Chondrocyte (in vitro differentiated cells): ENCODE results near the gene TM6SF1. TPM values are rescaled to one million over a fixed set of nuclear protein-coding genes. Genes with fewer than 3 reads are reported as not detected.

Source experiments
- DNase-seq: peaks from one replicate; pipeline ENCODE4 v3.0.0; 2021; ENCODE audit warnings: mixed read lengths, low spot score
- H3K27ac Mint-ChIP-seq: one replicate; pipeline ENCODE4 v1.8.0; 2021; ENCODE audit warnings: mild to moderate bottlenecking, moderate library complexity, mixed read lengths; ENCODE audit not compliant: unreplicated experiment
- H3K27me3 Mint-ChIP-seq: 2 replicates; pipeline ENCODE4 v1.8.0; 2021; ENCODE audit warnings: low read depth, mixed read lengths
- H3K36me3 Mint-ChIP-seq: 2 replicates; pipeline ENCODE4 v1.8.0; 2021; ENCODE audit warnings: low read depth, mixed read lengths
- H3K4me1 Mint-ChIP-seq: 2 replicates; pipeline ENCODE4 v1.8.0; 2021; ENCODE audit warnings: low read depth, mild to moderate bottlenecking, mixed read lengths
- H3K4me3 Mint-ChIP-seq: one replicate; pipeline ENCODE4 v1.8.0; 2021; ENCODE audit warnings: mild to moderate bottlenecking, moderate library complexity, mixed read lengths; ENCODE audit not compliant: unreplicated experiment
- H3K9me3 Mint-ChIP-seq: 2 replicates; pipeline ENCODE4 v1.8.0; 2021; ENCODE audit warnings: low read depth, mixed read lengths
- total RNA-seq: library from RNA; stranded (reverse); gene quantifications from 3 replicates; pipeline ENCODE4 v1.2.1, GENCODE V29; 2021
- TF ChIP-seq, protein P1 (sequence below): fragments of 200-600 bp; sonication (generic); IDR thresholded peaks from 2 replicates; pipeline ENCODE4 v1.5.0; 2021; ENCODE audit warnings: antibody characterized with exemption, mild to moderate bottlenecking, moderate library complexity

The TM6SF1 gene
- total RNA-seq, 1 donor from 2014 or later, result 22.3 TPM

DNA sequence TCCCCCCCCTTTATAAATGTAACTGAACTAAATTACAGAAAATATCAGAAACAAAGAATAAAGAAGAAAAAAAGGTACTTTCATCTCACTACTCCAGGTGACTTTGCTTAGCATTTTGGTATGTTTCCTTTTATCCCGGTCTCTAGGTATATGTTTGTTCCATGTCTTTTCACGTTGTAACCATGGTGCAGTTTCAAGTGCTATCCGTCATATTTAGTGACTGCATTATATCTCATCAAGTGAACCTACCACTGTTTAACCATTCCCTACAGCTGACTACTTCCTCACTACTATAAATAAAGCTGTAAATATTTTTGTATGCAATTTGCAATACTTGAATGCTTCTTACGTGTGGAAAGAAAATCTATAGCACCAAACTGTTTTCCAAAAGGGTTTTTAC lies 42.6 kb upstream of the TM6SF1 start:
- TF ChIP-seq, protein P1, sequence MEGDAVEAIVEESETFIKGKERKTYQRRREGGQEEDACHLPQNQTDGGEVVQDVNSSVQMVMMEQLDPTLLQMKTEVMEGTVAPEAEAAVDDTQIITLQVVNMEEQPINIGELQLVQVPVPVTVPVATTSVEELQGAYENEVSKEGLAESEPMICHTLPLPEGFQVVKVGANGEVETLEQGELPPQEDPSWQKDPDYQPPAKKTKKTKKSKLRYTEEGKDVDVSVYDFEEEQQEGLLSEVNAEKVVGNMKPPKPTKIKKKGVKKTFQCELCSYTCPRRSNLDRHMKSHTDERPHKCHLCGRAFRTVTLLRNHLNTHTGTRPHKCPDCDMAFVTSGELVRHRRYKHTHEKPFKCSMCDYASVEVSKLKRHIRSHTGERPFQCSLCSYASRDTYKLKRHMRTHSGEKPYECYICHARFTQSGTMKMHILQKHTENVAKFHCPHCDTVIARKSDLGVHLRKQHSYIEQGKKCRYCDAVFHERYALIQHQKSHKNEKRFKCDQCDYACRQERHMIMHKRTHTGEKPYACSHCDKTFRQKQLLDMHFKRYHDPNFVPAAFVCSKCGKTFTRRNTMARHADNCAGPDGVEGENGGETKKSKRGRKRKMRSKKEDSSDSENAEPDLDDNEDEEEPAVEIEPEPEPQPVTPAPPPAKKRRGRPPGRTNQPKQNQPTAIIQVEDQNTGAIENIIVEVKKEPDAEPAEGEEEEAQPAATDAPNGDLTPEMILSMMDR, result no peak

DNA sequence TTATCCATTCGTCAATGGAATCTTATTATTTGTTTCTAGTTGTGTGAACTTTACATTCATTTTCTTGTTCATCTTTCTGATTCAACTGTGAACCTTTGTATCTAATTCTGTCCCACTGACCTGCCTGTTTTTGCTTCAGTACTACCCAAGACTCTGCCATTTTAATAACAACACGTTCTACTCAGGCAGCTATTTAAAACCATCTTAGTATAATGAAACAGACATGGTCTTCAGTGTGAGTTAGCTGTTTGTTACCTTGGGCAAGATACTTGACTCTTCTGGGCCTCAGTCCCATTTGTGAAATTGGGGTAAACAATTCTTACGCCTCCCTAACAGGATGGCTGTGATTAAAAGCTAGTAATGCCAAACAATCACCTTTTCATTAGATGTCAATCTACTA lies 42.0 kb upstream of the TM6SF1 start:
- DNase-seq, result no peak
- no peaks in the 10 kb centered on the region for H3K27me3 Mint-ChIP-seq
- TF ChIP-seq, protein P1, result no peak
- H3K4me3 Mint-ChIP-seq, result peak overlapping the region; percentile 77
- peak overlapping the region; percentile 39 for H3K27ac Mint-ChIP-seq
- H3K4me1 Mint-ChIP-seq, result peaks cover 9% of the 10 kb centered on the region
- no peaks in the 10 kb centered on the region for H3K9me3 Mint-ChIP-seq
- no peaks in the 10 kb centered on the region for H3K36me3 Mint-ChIP-seq

More for the DNA sequence above, 42.6 kb upstream of the TM6SF1 start:
- Mint-ChIP-seq H3K4me1 (peaks cover 4% of the 10 kb centered on the region), H3K27ac (no peak overlapping the region), H3K36me3 (no peaks in the 10 kb centered on the region), H3K9me3 (no peaks in the 10 kb centered on the region), H3K4me3 (peak overlapping the region; percentile 77), H3K27me3 (no peaks in the 10 kb centered on the region)
- no peak for DNase-seq

DNA sequence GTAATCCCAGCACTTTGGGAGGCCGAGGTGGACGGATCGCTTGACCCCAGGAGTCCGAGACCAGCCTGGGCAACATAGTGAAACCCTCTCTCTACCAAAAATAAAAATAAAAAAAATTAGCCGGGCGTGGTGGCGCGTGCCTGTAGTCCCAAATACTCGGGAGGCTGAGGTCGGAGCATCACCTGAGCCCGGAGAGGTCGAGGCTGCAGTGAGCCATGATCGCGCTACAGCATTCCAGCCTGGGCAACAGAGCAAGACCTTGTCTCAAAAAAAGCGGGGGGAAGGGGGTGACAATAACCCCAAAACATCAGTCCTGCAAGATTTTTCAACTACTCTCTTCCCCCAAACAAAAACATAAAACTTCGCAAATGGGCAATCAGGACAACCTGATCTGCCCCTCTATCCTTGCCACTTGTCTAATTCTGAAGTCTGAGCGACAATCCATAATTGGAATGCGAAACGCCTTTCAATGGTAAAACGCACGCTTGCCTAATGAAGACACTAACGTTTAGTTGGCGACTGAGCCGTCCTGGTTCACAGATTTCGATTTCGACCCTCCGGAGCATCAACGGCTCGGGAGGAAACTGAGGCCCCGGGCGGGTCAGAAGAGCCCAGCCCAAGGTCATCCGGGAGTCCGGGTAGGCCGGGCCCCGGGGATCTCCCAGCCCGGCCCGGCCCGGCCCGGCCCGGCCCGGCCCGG lies 41.3 kb upstream of the TM6SF1 start:
- Mint-ChIP-seq H3K27me3 (no peaks in the 10 kb centered on the region), H3K9me3 (no peaks in the 10 kb centered on the region), H3K36me3 (peaks cover 2% of the 10 kb centered on the region), H3K4me3 (peak overlapping the region; percentile 77), H3K4me1 (peaks cover 9% of the 10 kb centered on the region), H3K27ac (peak overlapping the region; percentile 71)
- TF ChIP-seq, protein P1, result no peak
- no peak for DNase-seq

DNA sequence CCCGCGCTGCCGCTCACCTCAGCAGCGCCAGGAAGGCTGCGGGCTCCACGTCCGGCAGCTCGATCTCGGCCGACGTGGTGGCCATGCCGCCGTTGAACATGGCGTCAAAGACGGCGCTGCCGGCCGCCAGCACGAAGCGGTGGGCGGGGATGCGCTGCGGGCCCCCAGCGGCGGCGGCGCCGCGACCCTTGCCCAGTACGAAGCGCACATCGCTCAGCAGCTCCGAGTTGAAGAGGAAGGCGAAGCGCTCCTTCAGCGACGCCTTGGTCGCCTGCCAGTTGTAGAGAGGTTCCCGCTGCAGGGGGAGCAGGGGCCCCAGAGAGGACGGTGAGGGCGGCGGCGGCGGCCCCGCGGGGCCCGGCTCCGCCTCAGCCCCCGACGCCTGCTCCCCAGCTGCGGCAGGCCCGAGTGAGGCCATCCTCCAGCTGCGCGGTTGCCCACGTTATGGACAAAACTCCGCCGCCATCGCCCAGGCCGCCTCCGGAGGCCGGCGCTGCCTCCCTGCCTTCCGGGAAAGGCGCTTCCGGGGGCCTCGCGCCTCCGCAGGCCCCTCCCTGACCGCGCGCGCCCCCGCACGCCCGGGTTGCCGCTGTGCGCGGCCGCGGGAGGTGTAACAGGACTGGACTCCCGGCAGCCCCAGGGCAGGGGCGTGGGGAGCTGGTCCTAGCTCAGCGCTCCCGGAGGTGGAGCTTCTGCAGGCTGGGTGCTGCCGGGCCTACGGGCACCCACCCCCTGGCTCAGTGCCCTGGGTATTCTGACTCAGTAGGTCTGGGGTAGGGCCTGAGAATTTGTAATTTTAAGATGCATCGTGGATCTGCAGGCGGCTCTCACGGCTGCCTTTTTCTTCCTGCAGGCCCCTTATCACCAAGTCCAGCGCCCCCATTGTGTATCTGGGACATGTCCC lies 40.5 kb upstream of the TM6SF1 start, which contains the start of gene BTBD1:
BTBD1 (minus strand) TSS at position 519 of the 904 bp plus-strand sequence; CDS start at position 418, 101 bp downstream.
- H3K36me3 Mint-ChIP-seq, result peaks cover 2% of the 10 kb centered on the region
- peak; percentile 98 for DNase-seq

DNA sequence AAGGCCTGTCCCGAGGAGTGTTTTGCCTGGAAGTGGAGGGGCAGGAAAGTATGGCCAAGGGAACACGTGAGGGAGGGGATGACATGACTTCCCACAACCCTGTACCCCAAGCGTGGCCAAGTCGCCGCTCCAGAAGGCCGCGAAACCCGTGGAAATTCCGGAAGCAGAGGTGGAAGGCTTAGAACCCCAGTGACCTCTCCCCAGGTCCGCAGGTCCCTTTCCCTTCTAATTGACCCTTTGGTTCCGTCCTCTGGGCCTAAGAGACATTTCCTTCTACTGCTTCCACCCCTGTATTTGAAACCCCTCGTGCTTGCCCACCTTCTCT lies 39.8 kb upstream of the TM6SF1 start:
- Mint-ChIP-seq H3K27ac (peak overlapping the region; percentile 73), H3K4me3 (peak overlapping the region; percentile 77), H3K4me1 (peaks cover 9% of the 10 kb centered on the region), H3K27me3 (no peaks in the 10 kb centered on the region), H3K9me3 (peaks cover 3% of the 10 kb centered on the region), H3K36me3 (peaks cover 2% of the 10 kb centered on the region)
- no peak for DNase-seq
- TF ChIP-seq, protein P1, result no peak

More for the DNA sequence above, 40.5 kb upstream of the TM6SF1 start, which contains the start of gene BTBD1:
- TF ChIP-seq, protein P1, result peak; percentile 46
- peak within 1 kb of the TSS; percentile 77 for H3K4me3 Mint-ChIP-seq
- H3K9me3 Mint-ChIP-seq, result no peaks in the 10 kb centered on the region
- H3K4me1 Mint-ChIP-seq, result peaks cover 9% of the 10 kb centered on the region
- H3K27ac Mint-ChIP-seq, result peak within 1 kb of the TSS; percentile 73
- no peaks in the 10 kb centered on the region for H3K27me3 Mint-ChIP-seq
